ENCODE results near the gene NACA. TPM values are rescaled to one million over a fixed set of nuclear protein-coding genes. Genes with fewer than 3 reads are reported as not detected.

Gene NACA
- polyA plus RNA-seq, 1 of the 3 experiments (the other 2 are of a cell fraction), result 523 TPM

DNA sequence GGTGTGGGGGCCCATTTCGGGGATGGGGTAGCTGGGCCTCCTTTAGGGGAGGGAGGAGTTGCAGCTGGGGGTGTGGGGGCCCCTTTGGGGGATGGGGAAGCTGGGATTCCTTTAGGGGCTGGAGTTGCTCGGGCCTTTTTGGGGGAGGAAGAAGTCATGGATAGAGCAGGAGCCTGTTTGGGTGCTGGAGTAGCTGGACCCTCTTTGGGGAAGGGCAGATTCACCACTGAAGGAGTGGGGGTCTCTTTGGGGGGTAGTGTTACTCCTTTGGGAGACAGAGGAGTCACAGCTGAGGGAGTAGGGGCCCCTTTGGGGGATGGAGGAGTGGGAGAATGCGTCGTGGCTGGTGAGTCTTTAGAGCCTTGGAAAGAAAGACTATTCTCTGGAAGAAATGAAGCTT is 6.5 kb downstream of the NACA start:
- TF ChIP-seq RAD21 (IDR thresholded peaks at IDR 0.05; ENCODE audit: low read length), result no peak
- TF ChIP-seq JUND (IDR thresholded peaks at IDR 0.05), result no peak
- TF ChIP-seq, protein P1, sequence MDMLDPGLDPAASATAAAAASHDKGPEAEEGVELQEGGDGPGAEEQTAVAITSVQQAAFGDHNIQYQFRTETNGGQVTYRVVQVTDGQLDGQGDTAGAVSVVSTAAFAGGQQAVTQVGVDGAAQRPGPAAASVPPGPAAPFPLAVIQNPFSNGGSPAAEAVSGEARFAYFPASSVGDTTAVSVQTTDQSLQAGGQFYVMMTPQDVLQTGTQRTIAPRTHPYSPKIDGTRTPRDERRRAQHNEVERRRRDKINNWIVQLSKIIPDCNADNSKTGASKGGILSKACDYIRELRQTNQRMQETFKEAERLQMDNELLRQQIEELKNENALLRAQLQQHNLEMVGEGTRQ (IDR thresholded peaks at IDR 0.05; ENCODE audit: borderline replicate concordance, low read depth, low read length), result no peak
- TF ChIP-seq FOXM1 (IDR thresholded peaks at IDR 0.05; ENCODE audit: low read depth), result no peak
- TF ChIP-seq YY1 (IDR thresholded peaks at IDR 0.05; ENCODE audit: low read depth), result no peak
- no peak for TF ChIP-seq POLR2AphosphoS5 (IDR thresholded peaks at IDR 0.05; ENCODE audit: low read depth, low read length)
- ChIA-PET CTCF (interaction anchor here (0.8 to 1.4 kb wide), 3 partner anchors 8 to 45 kb away, joined by 3 read pairs; no protein-coding TSS in a partner anchor), POLR2A (interaction anchor here (1.0 kb wide), 1 partner anchor 9 kb away, joined by 5 read pairs; no protein-coding TSS in a partner anchor)
- Histone ChIP-seq H3K4me1 (ENCODE audit: control insufficient read depth in 1 of 2, insufficient read depth in 2 of 2, low read depth in 1 of 2, low read length in 1 of 2) (peaks cover 26 to 27% of the 10 kb centered on the region in 2 experiments), H2AFZ (ENCODE audit: low read depth) (no peak overlapping the region), H3K27me3 (ENCODE audit: insufficient read depth) (no peaks in the 10 kb centered on the region), H3K9ac (no peak overlapping the region), H3K27ac (ENCODE audit: low read depth in 2 of 2, low read length in 1 of 2) (no peak overlapping the region), H3K36me3 (replicated peaks in 1 of 2; ENCODE audit: control insufficient read depth in 1 of 2, insufficient read depth in 2 of 2, low read length in 1 of 2) (peaks cover 53 to 68% of the 10 kb centered on the region in 2 experiments), H3K4me2 (no peak overlapping the region), H3F3A (replicated peaks; ENCODE audit: insufficient read depth) (peaks cover 22% of the 10 kb centered on the region), H3K9me3 (no peaks in the 10 kb centered on the region), H4K20me1 (ENCODE audit: insufficient read depth) (peaks cover 96% of the 10 kb centered on the region), H3K4me3 (ENCODE audit: low read depth in 2 of 2, low read length in 1 of 2) (no peak overlapping the region), H3K79me2 (ENCODE audit: insufficient read depth) (peaks cover 84% of the 10 kb centered on the region), H3K9me2 (no peaks in the 10 kb centered on the region)
- 73% methylated on average over 4 of the region's 4 CpGs for WGBS (ENCODE audit: low lambda C conversion rate)
- no peak for DNase-seq

DNA sequence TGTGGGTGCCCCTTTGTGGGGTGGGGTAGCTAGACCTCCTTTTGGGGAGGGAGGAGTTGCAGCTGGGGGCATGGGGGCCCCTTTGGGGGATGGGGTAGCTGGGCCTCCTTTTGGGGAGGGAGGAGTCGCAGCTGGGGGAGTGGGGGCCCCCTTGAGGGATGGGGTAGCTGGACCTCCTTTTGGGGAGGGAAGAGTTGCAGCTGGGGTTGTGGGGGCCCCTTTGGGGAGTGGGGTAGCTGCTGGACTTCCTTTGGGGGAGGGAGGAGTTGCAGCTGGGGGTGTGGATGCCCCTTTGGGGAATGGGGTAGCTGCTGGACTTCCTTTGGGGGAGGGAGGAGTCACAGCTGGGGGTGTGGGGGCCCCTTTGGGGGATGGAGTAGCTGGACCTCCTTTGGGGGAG is 7.0 kb downstream of the NACA start:
- no peak overlapping the region for H3K27ac ChIP-seq (ENCODE audit: low read depth in 2 of 2, low read length in 1 of 2)
- no peak overlapping the region for H2AFZ ChIP-seq (ENCODE audit: low read depth)
- no peaks in the 10 kb centered on the region for H3K9me2 ChIP-seq
- no peaks in the 10 kb centered on the region for H3K27me3 ChIP-seq (ENCODE audit: insufficient read depth)
- H3K9me3 ChIP-seq, result no peaks in the 10 kb centered on the region
- DNase-seq, result no peak
- no peak overlapping the region for H3K4me2 ChIP-seq
- peaks cover 26% of the 10 kb centered on the region for H3F3A ChIP-seq (replicated peaks; ENCODE audit: insufficient read depth)
- WGBS (ENCODE audit: low lambda C conversion rate), result 100% methylated on average over 1 of the region's 1 CpG
- H3K4me3 ChIP-seq (ENCODE audit: low read depth in 2 of 2, low read length in 1 of 2), result no peak overlapping the region
- ChIA-PET CTCF (interaction anchor here (0.8 to 1.4 kb wide), 2 partner anchors 23 to 44 kb away, joined by 3 read pairs; no protein-coding TSS in a partner anchor), POLR2A (interaction anchor here (1.0 kb wide), 1 partner anchor 8 kb away, joined by 5 read pairs; no protein-coding TSS in a partner anchor)
- H3K79me2 ChIP-seq (ENCODE audit: insufficient read depth), result peaks cover 79% of the 10 kb centered on the region
- H3K9ac ChIP-seq, result no peak overlapping the region
- TF ChIP-seq TCF12 (IDR thresholded peaks at IDR 0.05), result no peak
- no peak for TF ChIP-seq FOXM1 (IDR thresholded peaks at IDR 0.05; ENCODE audit: low read depth)
- no peak for TF ChIP-seq MXI1 (IDR thresholded peaks at IDR 0.05; ENCODE audit: low read depth, low read length)
- TF ChIP-seq NFIC (IDR thresholded peaks at IDR 0.05; ENCODE audit: borderline replicate concordance), result no peak
- no peak for TF ChIP-seq GABPA (IDR thresholded peaks at IDR 0.05; ENCODE audit: low read depth)
- TF ChIP-seq RFX5 (IDR thresholded peaks at IDR 0.05; ENCODE audit: low read length), result no peak
- TF ChIP-seq TAF1 (IDR thresholded peaks at IDR 0.05; ENCODE audit: borderline replicate concordance, low read depth, low read length), result no peak
- no peak for TF ChIP-seq POLR2AphosphoS5 (IDR thresholded peaks at IDR 0.05; ENCODE audit: low read depth, low read length)
- TF ChIP-seq RAD21 (IDR thresholded peaks at IDR 0.05; ENCODE audit: low read length), result no peak
- no peak for TF ChIP-seq RXRA (IDR thresholded peaks at IDR 0.05; ENCODE audit: borderline replicate concordance, low read depth)
- TF ChIP-seq FOSL2 (IDR thresholded peaks at IDR 0.05; ENCODE audit: borderline replicate concordance, low read depth), result no peak
- H3K4me1 ChIP-seq (ENCODE audit: control insufficient read depth in 1 of 2, insufficient read depth in 2 of 2, low read depth in 1 of 2, low read length in 1 of 2), result peaks cover 22 to 23% of the 10 kb centered on the region in 2 experiments
- H4K20me1 ChIP-seq (ENCODE audit: insufficient read depth), result peaks cover 91% of the 10 kb centered on the region
- peaks cover 53 to 69% of the 10 kb centered on the region in 2 experiments for H3K36me3 ChIP-seq (replicated peaks in 1 of 2; ENCODE audit: control insufficient read depth in 1 of 2, insufficient read depth in 2 of 2, low read length in 1 of 2)
